GM21381 (cell line): ENCODE measurements around the gene MTMR11.
A peak's percentile ranks its signal among the peaks of the same experiment; 100 is the strongest.
"Not testable (repeated sequence)": the region's sequence is repeated elsewhere in the genome, so short reads cannot be mapped to it uniquely, and the experiment has no call there.

Experiments
- ATAC-seq: cut with Tn5 transposase; IDR thresholded peaks from one replicate; pipeline ENCODE4 v1.9.1; 2021; ENCODE audit warnings: mild to moderate bottlenecking, moderate library complexity; ENCODE audit not compliant: unreplicated experiment

Gene MTMR11, protein sequence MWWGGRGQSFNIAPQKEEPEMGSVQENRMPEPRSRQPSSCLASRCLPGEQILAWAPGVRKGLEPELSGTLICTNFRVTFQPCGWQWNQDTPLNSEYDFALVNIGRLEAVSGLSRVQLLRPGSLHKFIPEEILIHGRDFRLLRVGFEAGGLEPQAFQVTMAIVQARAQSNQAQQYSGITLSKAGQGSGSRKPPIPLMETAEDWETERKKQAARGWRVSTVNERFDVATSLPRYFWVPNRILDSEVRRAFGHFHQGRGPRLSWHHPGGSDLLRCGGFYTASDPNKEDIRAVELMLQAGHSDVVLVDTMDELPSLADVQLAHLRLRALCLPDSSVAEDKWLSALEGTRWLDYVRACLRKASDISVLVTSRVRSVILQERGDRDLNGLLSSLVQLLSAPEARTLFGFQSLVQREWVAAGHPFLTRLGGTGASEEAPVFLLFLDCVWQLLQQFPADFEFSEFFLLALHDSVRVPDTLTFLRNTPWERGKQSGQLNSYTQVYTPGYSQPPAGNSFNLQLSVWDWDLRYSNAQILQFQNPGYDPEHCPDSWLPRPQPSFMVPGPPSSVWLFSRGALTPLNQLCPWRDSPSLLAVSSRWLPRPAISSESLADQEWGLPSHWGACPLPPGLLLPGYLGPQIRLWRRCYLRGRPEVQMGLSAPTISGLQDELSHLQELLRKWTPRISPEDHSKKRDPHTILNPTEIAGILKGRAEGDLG

DNA sequence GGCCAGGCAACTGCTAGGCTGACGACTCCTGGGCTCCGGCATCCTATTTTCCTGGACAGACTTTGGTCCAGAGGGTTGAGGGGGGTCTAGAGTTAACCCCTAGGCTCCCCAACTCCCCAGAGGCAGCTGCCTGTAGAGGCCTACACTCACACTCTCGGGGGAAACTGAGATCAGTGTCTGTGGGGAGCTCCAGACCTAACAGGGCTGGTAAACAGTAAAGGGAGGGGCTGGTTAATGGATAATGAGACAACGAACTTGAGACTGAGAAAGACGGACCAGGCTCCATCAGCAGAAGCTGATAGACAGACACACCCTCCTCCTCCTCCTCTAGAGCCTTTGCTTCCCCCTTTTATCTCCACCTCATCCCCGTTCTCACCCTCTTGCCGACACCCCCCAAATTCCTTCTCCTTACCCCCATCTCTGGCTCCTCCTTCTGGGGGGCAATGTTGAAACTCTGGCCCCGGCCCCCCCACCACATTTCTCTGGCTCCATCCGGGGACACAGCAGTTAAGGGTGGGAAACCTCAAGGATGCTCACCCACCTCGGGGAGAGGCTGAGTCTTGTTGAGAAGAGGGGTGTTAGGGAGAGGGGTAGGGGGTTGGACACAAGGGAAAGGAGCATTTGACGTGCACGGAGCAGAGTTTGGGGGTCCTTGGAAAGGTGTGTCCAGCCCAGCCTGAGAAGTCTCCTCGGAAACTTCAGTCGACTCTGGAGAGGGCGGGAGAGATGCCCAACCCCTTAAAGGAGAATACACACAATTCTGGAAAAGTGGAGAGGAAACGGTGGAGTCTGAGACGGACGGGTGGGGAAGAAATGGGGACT lies at the start of gene MTMR11:
MTMR11 (minus strand) TSS at position 710 of the 822 bp plus-strand sequence; CDS start at position 478, 232 bp downstream.
- no peak for ATAC-seq

DNA sequence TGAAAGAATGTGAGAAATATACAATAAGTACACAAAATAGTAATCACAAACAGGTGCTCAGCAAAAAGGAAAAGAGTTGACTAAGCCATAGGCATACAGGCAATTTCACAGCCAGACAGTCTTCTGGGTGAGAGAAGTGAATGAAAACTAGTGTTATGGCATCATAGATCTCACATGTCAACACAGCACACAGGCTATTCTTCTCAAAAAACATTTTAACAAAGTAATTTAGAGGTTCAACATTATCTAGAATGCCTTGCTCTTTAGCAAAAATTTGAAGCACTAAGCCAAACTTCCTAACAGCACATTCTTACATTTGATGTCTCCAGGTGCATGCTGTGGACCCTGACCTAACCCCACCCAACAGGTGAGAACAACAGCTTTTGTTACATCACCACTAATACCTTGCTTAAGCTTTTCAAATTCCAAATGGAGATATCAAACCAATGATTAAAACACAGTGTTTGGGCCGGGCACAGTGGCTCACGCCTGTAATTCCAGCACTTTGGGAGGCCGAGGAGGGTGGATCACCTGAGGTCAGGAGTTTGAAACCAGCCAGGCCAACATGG lies 43.4 kb upstream of the MTMR11 start:
- no peak for ATAC-seq

DNA sequence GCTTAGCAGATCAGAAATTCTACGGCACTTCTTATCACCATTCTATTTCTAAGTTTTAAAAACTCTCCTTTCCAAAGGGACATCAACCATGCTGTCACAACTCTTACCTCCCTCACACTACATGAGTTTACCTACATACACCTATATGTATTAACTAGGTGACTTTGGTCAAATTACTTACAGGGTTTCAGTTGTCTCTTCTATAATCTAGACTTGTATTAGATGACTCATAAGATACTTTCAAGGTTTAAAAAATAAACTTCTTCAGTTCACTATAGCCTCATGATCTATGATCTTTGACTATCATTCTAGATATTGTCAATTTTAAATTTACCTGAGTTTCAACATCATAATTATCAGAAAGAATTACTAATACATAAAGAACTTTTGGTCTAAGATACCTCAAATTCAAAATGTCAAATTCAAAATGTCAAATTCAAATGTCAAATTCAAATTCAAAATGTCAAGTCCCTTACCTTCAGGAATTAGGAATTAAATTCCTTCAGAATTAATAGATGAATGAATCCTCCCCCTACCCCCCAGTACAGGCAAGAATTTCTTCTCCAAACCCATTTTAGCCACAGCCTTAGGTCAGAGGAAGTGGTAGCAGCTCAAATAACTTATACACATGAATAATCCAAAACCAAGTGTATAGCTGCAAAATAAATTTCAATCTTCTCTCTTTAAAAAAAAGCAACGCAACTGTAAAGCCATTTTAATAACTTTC lies 42.7 kb upstream of the MTMR11 start:
- peak; percentile 58 for ATAC-seq

DNA sequence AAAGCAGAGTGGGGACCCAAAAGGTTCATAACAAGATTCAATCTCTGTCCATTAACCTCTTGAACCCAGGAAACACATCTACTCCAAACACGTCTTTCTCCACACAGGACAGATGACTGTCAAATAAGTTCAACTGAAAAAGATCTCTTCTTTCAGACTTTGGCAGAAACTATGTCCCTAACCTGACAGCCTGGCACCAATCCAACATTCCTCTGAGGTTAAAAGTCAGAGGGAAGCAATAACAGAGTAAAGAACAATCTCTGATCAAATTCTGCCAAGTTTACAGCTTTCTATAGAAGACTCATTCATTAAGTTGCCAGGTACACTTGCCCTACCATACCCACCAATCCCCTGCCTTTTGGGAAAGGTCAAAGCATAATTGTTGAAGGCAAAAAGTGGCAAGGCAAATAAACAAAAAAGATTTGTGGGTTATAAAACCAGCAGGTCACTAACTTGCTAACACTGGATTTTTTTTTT lies 41.9 kb upstream of the MTMR11 start:
- ATAC-seq: no peak

DNA sequence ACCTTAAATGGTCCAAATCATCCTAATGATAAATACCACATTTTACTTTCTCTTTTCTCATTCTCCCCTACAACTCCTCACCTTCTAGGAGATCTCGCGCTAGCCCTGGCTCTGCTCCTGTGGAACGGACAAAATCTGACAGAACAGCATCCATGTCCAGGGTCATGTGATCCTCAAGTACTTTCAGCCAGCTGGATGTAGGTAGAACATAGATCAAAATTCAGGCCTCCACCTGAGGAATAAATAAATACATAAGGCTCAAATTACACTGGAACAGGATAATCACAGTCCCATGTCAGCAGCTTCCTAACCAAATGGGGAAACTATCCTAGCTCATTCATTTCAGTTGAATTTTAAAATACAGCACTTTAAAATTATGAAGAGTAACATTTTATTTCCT lies 40.7 kb upstream of the MTMR11 start:
- ATAC-seq: no peak

DNA sequence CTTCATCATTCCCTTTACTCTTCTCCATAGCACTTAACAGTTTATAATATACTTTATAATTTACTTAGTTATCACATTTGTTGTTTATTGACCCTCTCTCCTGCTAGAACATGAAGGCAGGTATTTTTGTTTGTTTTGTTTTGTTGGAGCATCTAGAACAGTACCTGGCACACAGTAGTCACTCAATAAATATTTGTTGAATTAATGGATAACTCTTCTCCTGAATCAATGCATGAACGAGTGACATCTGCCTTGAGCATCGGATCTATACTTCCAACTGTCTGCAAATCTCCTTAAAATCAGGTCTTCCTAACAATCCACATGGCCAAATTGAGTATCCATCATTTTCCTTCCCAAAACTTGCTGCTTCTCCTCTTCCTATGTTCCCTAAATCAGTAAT lies 35.9 kb upstream of the MTMR11 start:
- ATAC-seq: no peak

DNA sequence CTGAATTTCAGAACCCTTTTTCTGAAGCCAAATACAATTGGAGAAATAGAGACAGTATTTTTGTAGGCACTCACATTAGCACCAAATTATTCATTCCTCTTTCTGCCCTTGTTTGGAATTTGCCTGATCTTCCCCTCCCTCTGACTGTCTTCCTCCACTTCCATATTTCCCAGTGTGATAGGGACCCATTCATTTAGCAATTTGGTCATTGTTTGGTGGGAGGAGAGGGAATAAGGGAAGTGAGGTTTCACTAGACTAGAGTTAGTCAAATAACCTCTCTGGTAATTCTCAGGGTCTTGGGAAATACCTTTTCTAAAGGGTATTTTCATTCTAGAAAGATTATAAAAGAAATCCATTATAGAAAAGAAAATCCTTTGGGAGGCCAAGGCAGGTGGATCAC lies 31.0 kb upstream of the MTMR11 start:
- no peak for ATAC-seq

DNA sequence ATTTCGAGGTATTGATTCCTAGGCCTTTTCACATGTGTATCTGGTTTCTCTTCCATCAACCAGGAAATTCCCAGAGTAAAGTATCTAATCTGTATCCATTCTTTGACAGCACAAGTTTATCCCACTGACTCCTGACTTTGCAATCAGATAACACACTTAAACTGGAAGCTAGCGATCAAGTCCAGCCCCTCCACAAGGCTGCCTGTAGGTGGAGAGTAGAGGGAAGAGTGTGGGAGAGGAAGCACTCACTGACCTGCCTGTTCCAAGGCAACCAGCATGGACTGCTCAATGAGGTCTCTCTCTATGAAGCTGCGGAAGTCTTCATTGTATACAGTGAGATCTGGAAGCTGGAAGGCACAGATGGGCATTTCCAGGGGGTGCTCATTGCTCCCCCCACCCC lies 30.4 kb upstream of the MTMR11 start:
- no peak for ATAC-seq

DNA sequence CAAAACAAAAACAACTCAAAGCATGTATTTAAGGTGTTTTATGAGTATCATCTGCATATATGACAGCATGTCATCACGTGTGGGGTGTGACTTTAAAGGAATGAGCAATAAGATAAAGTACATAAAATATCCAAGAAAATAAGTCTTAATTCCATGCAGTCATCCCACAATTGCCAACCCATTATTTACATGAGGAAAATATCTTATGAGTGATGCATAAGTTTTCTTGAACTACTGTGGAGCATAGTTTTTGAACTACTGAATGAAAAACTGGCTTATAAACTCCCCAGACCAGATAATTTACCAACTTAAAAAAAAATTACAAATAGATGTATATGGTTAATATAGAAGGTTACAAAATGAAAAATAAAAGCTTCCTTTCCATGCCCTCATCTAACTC lies 29.7 kb upstream of the MTMR11 start:
- no peak for ATAC-seq

DNA sequence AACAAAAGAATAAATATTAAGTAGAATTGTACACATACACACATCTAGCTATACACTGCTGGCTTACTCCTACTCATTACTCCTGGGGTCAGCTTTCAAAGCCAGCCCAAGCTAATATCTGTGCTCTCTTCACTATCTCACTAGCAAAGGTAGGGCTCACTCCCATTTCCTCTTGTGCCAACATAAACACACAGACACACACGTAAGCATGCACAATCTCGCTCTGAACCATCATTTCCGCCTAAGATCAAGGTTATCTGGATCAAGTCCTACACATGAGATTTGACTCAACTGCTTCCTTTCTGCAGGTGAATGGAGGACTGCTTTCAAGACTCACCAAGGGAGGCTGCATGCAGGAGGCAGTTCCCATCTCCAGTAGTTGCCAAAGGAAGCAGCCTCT lies 28.8 kb upstream of the MTMR11 start:
- ATAC-seq: no peak

DNA sequence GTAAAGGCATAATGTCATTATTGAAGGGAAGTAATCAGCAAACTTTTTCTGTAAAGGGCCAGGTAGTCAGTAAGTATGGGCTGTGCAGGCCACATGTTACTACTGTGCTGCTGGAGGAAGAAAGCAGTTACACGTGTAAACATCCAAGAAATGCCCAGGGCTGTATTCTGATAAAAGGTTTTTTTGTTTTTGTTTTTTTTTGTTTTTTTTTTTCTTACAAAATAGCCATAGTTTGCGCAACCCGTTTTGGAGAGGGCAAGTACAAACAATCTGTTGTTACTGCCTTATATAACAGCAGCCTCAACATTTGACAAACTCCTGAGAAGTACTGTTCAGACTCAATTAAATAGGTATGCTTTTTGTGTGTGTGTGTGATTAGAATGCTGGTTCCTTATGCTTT lies 26.7 kb upstream of the MTMR11 start:
- ATAC-seq: no peak

DNA sequence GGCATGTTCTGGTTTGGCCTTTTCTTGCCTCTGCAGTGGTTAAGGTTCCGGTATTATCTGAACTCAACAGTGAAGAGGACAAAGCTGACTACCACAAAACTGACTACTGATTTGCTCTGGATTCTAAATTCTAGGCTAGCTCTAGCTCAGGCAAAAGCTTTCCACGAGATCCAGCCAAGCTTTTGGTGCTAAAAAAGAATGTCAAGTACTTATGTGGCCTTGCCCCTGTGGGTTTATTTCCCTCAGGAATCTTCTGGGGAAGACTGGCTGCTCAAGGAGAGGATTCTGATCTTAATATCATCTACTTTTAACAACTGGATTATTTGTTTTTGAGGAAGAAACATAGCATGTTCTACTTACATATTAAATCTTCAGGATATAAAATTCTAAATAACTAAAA lies 26.1 kb upstream of the MTMR11 start:
- ATAC-seq: no peak

DNA sequence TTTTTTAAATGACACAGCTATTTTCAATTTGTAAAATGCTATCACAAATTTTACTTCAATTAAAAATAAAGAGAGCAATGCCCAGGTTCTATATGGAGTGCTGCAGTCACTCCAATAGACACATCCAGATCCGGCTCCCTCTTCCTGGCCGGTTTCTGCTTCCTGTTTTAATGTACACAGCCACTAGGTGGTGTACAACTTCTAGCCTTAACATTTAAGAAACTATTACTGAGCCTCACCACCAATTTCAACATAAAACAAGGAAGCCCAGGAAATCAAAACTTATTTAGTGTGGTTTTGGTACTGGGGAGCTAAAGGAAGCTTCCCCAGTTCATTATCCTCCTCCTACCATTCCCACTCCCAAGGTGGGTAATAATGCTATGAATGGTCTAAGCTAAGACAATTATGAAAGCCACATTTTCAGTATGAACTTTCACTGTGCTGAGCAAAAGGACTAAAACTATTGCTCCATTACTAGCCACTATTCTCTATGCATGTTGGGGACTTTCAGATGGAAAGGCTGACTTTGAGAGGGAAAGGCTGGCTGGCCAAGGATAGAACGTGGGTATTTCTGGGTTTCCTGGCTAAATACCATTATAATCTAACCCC lies 25.5 kb upstream of the MTMR11 start:
- no peak for ATAC-seq

DNA sequence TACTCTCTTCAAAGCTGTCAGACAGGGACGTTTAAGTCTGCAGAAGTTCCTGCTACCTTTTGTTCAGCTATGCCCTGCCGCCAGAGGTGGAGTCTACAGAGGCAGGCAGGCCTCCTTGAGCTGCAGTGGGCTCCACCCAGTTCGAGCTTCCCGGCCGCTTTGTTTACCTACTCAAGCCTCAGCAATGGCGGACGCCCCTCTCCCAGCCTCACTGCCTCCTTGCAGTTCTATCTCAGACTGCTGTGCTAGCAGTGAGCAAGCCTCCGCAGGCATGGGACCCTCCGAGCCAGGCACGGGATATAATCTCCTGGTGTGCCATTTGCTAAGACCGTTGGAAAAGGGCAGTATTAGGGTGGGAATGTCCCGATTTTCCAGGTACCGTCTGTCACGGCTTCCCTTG lies 20.9 kb upstream of the MTMR11 start:
- ATAC-seq: not testable (repeated sequence)

DNA sequence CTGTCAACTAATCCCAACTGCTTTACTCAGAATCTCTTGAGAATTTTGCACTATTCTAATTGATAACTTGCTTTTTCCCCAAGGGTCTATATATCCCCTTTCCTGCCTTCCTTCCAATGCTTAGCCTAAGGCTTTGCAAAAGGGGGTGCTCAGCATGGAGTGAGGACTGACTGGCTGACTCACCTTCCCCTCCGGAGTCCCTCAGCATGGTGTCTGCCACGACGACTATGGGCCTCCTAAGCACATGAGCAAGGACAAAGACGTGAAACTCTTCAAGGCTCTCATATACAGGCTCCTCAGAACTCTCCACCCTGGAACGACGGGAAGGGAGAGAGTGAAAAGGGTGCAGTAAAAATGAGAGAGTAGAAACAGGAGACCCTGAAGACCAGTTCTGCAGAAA lies 13.2 kb upstream of the MTMR11 start:
- ATAC-seq: no peak

DNA sequence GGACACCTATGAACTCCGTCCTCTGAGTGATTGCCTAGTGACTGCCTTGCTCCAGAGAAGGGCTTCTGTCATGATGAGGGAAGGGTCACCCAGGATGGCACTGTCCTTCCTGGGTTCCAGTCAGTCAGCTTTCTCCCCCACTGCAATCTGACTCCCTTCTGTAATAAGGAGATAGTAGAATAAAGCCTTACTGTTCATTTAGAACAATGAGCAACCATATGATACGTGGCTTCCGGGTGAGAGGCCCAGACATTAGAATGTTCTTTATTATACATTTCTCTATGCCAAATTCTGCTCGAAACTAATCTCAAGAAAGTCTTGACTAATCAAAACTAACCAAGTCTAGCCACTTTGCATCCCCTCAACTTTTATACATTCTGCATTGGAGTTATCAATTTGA lies 8.5 kb upstream of the MTMR11 start:
- ATAC-seq: no peak

DNA sequence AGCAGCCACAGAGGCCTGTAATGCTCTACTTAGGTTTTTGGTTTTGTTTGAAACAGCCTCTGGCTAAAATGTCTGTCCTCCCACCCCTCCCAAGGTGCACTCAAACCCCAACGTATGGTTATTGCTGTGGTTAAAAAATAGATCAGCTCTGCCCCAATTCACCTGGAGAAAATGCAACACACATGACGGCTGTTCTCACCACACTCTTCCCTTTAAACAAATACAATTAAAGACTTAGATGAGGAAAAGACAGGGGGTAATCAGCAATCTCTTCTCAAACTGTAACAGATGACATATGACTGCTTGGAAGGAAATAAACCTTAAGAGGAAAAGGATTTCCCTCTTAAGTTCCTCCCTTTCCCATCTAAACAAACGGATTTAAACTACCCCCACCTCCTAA lies 6.2 kb upstream of the MTMR11 start:
- ATAC-seq: no peak

DNA sequence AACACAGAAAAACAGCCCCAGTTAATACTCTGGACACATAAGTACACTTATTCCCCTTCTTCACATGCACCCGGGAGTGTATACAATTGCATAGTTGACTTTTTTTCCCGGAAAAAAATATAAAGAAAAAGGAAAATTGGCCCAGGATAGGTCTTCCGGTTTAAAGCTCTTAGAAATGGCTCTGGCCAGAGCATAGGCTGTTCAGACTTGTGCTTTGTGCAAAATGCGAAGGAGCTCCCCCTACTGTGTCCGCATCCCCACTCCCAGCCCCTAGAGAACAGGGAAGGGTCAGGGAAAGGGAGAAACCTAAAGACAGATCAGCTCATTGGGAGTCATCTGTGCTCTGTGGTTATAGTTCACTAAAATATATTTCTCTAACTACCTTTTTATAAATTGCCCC lies 5.5 kb upstream of the MTMR11 start:
- ATAC-seq: no peak

DNA sequence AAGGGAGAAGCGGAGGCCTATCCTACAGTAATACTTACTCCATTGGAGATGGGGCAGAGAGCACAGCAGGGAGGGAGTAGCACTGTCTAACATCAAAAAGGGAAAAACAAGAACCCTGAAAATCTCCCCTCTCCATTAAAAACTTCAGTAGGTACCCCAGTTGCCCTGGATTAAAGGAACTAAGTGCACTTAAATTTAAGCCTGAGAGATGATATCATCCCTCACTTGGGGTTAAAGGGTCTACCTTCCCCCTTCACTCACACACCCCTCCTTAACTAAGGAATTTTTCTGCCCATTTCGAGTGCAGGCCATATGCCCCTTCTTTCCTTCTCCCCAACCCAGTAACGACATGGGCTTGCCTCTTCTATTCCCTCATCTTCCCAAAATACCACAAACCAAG lies 3.7 kb upstream of the MTMR11 start:
- ATAC-seq: no peak

DNA sequence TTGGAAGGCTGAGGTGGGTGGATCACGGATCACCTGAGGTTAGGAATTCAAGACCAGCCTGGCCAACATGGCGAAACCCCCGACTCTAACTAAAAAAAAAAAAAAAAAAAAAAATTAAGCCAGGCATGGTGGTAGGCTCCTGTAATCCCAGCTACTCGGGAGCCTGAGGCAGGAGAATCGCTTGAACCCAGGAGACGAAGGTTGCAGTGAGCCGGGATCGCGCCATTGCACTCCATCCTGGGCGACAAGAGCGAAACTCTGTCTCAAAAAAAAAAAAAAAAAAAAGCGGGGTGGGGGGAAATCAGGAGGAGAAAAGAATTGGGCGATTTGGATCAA lies 2.0 kb upstream of the MTMR11 start:
- ATAC-seq: not testable (repeated sequence)
